Measurements from ENCODE around the gene OR52A5.

OR52A5 gene

GRCh38 chr11:5118893-5119292 is 19.3 kb downstream of the OR52A5 start:
- TF ChIP-seq REST (IDR thresholded peaks at IDR 0.05; ENCODE audit: low read depth) = no peak
- no peak for TF ChIP-seq FOXM1 (IDR thresholded peaks at IDR 0.05; ENCODE audit: borderline replicate concordance, low read depth)
- no peak for TF ChIP-seq EGR1 (IDR thresholded peaks at IDR 0.05)
- TF ChIP-seq YY1 (IDR thresholded peaks at IDR 0.05; ENCODE audit: low read depth) = no peak
- no peak for TF ChIP-seq CEBPB (IDR thresholded peaks at IDR 0.05)
- no peak for TF ChIP-seq TEAD4 (IDR thresholded peaks at IDR 0.05)
- TF ChIP-seq MAX (IDR thresholded peaks at IDR 0.05) = no peak

- TF ChIP-seq REST (IDR thresholded peaks at IDR 0.05; ENCODE audit: low read depth) (no peak), ZBTB7A (IDR thresholded peaks at IDR 0.05; ENCODE audit: low read depth) (no peak), EGR1 (IDR thresholded peaks at IDR 0.05) (no peak), CEBPB (IDR thresholded peaks at IDR 0.05) (no peak), NFIC (IDR thresholded peaks at IDR 0.05) (no peak), TCF12 (IDR thresholded peaks at IDR 0.05; ENCODE audit: low read depth) (no peak), FOXM1 (IDR thresholded peaks at IDR 0.05; ENCODE audit: borderline replicate concordance, low read depth) (no peak), RAD21 (IDR thresholded peaks at IDR 0.05; ENCODE audit: low read depth) (no peak), EP300 (IDR thresholded peaks at IDR 0.05; ENCODE audit: borderline replicate concordance) (no peak), MAX (IDR thresholded peaks at IDR 0.05) (no peak), YY1 (IDR thresholded peaks at IDR 0.05; ENCODE audit: low read depth) (no peak), CREB1 (IDR thresholded peaks at IDR 0.05; ENCODE audit: low read depth) (no peak), TEAD4 (IDR thresholded peaks at IDR 0.05) (no peak)
Measured at GRCh38 chr11:5117588-5117987, 20.6 kb downstream of the OR52A5 start.

GRCh38 chr11:5115339-5115738 is 22.8 kb downstream of the OR52A5 start:
- no peak for TF ChIP-seq YY1 (IDR thresholded peaks at IDR 0.05; ENCODE audit: low read depth)
- no peak for TF ChIP-seq CEBPB (IDR thresholded peaks at IDR 0.05)
- TF ChIP-seq NFIC (IDR thresholded peaks at IDR 0.05) = no peak

GRCh38 chr11:5107285-5107684 is 30.9 kb downstream of the OR52A5 start:
- TF ChIP-seq EGR1 (IDR thresholded peaks at IDR 0.05) = no peak
- TF ChIP-seq NFIC (IDR thresholded peaks at IDR 0.05) = no peak
- TF ChIP-seq TCF12 (IDR thresholded peaks at IDR 0.05; ENCODE audit: low read depth) = no peak
- no peak for TF ChIP-seq REST (IDR thresholded peaks at IDR 0.05; ENCODE audit: low read depth)
- TF ChIP-seq EP300 (IDR thresholded peaks at IDR 0.05; ENCODE audit: borderline replicate concordance) = no peak
- TF ChIP-seq ZBTB7A (IDR thresholded peaks at IDR 0.05; ENCODE audit: low read depth) = no peak
- TF ChIP-seq TEAD4 (IDR thresholded peaks at IDR 0.05) = no peak
- no peak for TF ChIP-seq MAX (IDR thresholded peaks at IDR 0.05)
- no peak for TF ChIP-seq RAD21 (IDR thresholded peaks at IDR 0.05; ENCODE audit: low read depth)
- TF ChIP-seq FOXM1 (IDR thresholded peaks at IDR 0.05; ENCODE audit: borderline replicate concordance, low read depth) = no peak
- no peak for TF ChIP-seq CREB1 (IDR thresholded peaks at IDR 0.05; ENCODE audit: low read depth)
- TF ChIP-seq YY1 (IDR thresholded peaks at IDR 0.05; ENCODE audit: low read depth) = no peak
- TF ChIP-seq CEBPB (IDR thresholded peaks at IDR 0.05) = no peak
- no peak for TF ChIP-seq TAF1 (IDR thresholded peaks at IDR 0.05; ENCODE audit: low read depth)
- TF ChIP-seq USF1 (IDR thresholded peaks at IDR 0.05) = no peak

- TF ChIP-seq TEAD4 (IDR thresholded peaks at IDR 0.05) (no peak), RAD21 (IDR thresholded peaks at IDR 0.05; ENCODE audit: low read depth) (no peak), TCF12 (IDR thresholded peaks at IDR 0.05; ENCODE audit: low read depth) (no peak), REST (IDR thresholded peaks at IDR 0.05; ENCODE audit: low read depth) (no peak), NFIC (IDR thresholded peaks at IDR 0.05) (no peak), ZBTB7A (IDR thresholded peaks at IDR 0.05; ENCODE audit: low read depth) (no peak), TAF1 (IDR thresholded peaks at IDR 0.05; ENCODE audit: low read depth) (no peak), EGR1 (IDR thresholded peaks at IDR 0.05) (no peak), MAX (IDR thresholded peaks at IDR 0.05) (no peak), USF1 (IDR thresholded peaks at IDR 0.05) (no peak), CREB1 (IDR thresholded peaks at IDR 0.05; ENCODE audit: low read depth) (no peak), EP300 (IDR thresholded peaks at IDR 0.05; ENCODE audit: borderline replicate concordance) (no peak), YY1 (IDR thresholded peaks at IDR 0.05; ENCODE audit: low read depth) (no peak)
Measured at GRCh38 chr11:5103066-5103465, 35.1 kb downstream of the OR52A5 start.

All from Ishikawa (cell line).